NCI-H2107 treated with DMSO at 0.1 percent for 48 hours (cell line): Measurements from ENCODE around the gene SLC23A3.

Experiments used
- DNase-seq: peaks from one replicate; lab custom pipeline; 2025; ENCODE audit not compliant: unreplicated experiment; lab: John Stamatoyannopoulos, UW

SLC23A3 gene, protein sequence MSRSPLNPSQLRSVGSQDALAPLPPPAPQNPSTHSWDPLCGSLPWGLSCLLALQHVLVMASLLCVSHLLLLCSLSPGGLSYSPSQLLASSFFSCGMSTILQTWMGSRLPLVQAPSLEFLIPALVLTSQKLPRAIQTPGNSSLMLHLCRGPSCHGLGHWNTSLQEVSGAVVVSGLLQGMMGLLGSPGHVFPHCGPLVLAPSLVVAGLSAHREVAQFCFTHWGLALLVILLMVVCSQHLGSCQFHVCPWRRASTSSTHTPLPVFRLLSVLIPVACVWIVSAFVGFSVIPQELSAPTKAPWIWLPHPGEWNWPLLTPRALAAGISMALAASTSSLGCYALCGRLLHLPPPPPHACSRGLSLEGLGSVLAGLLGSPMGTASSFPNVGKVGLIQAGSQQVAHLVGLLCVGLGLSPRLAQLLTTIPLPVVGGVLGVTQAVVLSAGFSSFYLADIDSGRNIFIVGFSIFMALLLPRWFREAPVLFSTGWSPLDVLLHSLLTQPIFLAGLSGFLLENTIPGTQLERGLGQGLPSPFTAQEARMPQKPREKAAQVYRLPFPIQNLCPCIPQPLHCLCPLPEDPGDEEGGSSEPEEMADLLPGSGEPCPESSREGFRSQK

DNA sequence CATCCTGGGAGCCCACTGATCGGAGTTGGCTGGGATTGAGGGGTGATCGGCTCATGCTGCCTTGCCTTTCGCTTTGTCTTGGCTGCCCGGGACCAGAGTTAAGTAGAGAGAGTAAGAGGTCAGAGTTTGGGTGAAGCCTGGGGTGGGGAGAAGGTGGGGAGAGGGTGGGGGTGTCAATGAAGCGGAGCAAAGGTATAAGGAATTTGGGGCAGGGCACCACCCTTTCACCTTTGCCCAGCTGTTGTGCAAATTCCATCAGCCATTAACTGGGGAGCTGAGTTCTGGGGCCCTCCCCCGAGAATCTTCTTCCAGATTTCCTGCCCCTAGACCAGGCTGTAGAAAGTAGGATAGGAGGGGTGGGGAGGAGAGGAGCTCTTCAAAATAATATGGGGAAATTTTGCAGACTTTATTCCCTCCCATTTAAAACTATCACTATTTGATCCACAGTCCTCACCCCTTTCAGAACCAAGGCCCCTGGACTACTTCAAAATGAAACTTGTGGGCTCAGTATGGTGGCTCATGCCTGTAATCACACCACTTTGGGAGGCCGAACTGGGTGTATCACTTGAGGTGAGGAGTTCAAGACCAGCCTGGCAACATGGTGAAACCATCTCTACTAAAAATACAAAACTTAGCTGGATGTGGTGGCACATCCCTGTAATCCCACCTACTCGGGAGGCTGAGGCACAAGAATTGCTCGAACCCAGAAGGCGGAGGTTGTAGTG is at the start of gene SLC23A3:
TSS of gene SLC23A3 (minus strand) at position 100 of the 725 bp plus-strand sequence. CDS start at position 55, 45 bp downstream.
- no peak for DNase-seq

DNA sequence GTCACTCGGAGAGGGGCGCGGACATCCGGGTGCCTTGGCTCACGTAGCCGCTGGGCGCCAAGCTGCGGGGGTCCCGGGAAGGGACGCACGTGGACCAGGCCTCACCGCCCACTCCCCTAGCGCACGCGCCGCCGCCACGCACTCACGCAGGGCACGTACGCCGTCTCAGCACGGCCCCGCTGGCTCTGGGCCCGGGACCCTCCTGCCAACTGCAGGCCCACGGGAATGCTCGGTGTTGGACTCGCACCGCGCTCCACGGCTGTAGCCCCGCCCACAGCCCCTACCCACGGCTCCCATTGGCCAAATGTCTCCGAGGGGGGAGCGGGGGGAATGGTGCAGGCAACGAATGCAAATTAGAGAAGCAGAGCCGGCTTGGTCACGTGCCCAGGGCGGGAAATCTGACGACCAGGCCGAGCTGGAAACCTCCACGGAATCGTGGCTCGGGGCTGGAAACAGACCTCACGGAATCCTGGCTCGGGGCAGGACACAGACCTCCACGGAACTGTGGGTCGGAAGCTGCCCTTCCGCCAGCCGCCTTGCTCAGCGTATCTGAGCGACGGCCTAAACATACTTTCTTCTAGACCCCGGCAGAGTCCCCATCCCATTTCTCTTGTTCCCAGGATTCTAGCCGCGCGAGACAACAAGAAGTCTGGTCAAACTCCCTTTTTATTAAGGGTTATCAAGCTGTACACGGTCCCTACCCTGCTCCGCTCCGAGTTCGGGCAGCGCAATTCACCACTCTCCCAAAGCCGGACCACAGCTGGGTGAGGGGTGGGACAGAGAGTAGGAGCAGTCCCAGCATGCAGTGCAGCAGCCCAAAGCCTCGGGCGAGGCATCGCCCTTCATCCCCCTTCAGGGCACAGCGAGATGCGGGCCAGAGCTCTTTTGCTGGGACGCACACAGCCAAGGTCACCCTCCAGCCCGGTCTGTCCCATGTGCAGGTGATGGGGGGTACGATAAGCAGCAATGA is 49.2 kb upstream of the SLC23A3 start, which contains the start of gene ABCB6:
TSS of gene ABCB6 (minus strand) at position 227 of the 970 bp plus-strand sequence. CDS start 285 bp downstream, outside the sequence.
- DNase-seq: peak; percentile 42

DNA sequence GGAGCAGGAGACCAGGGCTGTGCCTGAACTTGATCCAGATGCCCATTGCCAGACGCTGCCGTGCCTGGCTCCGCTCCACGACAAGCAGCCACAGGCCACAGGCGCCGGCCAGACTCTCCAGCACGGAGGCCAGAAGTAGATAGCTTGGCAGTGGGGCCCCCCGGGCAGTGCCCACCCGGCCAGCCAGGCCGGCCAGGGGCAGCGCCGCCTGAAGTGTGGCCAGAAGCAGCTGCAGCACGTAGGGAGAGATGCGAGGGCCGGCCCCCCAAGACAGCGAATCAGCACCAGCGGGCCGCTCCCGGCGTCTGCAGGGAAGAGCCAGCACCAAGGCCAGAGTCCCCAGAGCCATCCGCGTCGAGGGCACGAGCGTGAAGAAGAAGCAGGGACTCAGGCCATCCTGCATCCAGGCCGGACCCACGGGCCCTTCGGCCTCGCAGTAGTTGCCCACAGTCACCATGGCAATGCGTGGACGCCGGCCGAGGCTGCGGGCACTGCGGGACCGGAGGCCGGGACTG is 48.4 kb upstream of the SLC23A3 start:
- no peak for DNase-seq

DNA sequence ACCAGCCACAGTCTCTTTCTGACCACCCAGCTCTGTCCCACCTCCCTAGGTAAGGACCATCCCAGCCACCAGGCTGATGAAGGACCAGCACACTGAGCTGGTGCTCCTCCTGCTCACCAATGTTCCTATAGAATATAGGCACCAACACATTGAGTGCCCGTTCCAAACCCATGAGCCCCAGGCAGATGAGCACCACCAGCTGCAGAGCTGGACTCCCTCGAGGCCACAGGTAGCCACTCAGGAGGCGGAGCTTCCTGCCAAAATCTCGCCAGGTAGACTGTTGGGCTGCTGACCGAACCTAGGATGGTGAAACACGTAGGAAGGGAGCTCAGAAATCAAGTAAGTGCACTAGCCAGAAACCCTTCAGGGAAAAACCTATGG is 46.7 kb upstream of the SLC23A3 start:
- DNase-seq: no peak

DNA sequence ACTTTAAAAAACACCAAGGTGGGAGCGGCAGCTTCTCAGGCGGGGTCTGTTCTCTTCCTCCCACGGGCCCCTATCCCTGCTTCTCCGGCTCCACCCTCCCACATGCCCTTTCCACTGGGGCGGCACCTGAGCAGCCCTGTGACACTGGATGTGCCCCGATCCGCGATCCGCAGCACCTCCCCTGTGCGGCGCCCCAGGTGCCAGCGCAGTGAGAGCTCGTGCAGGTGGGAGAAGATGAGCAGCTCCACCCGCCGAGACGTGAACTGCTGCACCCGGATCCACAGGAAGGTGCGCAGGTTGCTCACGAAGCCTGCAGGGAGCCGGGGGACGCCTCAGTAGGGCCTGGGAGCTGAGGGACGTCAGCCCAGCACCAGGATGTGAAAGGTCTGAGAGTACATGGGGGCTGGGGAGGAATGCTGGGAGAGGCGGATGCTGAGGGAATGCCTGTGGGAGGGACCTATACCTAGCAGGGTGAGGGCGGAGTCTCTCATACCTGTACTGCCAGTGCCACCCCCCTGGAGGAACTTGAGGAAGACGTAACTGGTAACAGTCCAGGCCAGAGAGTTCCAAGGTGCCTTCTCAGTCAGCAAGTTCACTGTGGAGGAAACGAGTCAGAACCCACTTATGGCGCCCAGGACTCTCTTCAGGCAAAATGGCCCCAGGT is 46.2 kb upstream of the SLC23A3 start:
- DNase-seq: no peak

DNA sequence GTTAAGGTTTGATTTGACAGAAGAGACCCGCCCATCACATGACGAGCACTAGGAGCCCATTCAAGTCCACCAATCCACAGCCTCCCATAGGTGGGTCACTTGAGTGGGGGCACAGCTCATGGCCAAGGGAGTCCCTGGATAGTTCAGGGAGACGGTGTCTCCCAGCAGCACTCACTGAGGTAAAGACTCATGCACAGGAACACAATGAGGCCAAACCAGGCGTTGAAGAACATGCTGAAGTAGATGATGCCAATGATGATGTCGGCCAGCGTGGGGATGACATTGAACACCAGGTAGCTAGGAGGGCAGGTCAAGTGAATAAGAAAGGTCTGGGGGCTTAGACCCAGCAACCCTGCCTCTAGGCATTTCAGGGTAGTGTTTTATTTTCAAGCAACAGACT is 45.0 kb upstream of the SLC23A3 start:
- DNase-seq: no peak

DNA sequence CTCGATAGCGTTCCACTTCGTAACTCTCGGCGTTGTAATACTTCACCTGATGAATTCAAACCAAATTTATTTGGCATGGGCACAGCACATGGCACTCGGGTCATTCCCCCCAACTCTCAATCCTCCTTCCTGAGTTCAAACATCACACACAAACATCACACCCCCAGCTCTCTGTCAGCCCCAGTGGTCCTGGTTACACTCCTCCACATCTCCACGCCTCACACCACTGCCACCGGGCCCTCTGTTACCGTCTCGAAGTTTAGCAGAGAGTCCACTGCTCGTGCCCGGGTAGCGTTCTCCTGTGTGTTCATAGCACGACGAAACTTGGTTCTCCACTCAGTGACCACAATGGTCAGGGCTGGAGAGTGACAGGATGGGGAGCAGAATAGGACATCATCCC is 44.3 kb upstream of the SLC23A3 start:
- DNase-seq: no peak

DNA sequence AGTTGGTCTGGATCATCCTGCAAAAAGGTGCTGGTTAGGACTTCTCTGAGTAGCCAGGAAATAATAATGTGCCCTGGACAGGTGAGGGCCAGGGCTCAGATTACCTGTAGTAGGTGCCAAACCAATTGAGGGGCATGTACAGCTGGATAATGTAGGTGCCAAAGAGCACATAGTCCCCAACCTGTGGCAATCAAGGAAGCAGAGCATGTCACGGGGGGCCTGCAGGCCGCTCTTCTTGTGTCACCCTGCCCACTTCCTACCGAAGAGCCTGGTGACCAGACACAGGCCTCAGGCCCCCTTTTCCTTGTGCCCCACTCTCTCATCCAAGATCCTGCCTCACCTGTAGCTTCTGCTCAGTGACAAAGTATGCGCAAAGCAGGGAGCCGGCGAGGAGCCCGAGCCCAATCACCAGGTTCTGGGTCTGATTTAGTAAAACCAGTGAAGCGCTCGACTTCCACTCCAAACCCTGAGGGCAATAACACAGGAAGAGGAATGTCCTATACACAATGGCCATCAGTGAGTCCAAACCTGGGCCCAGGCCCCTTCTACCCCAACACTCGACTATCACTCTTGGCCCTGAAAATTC is 43.8 kb upstream of the SLC23A3 start:
- no peak for DNase-seq

DNA sequence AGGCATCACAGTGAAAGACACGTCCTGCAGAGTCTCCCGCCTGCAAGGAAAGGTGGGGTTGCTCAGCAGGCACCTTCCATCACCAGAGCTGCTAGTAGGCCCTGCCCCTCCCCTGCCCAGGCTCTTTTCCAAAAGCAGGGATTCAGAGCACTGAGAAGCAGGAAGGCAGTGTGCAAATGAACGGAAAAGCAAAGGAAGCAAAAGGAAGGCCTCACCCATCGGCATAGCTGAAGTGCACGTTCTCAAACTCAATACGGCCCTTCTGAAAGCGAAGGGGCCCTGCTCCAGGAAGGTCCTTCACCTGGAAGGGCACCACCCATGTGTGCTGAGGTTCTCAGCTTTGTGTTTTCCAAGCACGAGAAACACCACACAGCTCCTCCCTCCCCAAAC is 43.2 kb upstream of the SLC23A3 start:
- DNase-seq: no peak

DNA sequence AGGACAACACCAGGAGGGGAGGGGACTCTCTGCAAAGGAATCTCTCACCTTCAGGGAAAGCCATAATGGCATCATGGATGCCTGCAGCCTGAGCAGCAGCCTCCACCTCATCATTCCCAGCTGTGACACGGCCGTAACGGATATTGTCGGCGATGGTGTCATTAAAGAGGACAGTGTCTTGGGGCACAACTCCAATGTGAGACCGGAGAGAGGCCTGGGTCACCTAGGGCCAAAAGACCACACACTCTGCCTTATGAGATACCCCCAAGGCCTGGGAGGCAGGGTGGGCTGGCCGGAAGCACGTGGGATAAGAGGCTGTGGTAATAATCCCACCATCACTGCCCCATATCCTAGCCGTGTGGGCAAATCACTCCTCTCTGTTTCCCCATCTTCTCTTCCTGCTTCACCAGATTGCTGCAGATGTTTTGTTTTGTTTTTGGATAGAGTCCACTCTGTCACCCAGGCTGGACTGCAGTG is 41.1 kb upstream of the SLC23A3 start:
- no peak for DNase-seq

DNA sequence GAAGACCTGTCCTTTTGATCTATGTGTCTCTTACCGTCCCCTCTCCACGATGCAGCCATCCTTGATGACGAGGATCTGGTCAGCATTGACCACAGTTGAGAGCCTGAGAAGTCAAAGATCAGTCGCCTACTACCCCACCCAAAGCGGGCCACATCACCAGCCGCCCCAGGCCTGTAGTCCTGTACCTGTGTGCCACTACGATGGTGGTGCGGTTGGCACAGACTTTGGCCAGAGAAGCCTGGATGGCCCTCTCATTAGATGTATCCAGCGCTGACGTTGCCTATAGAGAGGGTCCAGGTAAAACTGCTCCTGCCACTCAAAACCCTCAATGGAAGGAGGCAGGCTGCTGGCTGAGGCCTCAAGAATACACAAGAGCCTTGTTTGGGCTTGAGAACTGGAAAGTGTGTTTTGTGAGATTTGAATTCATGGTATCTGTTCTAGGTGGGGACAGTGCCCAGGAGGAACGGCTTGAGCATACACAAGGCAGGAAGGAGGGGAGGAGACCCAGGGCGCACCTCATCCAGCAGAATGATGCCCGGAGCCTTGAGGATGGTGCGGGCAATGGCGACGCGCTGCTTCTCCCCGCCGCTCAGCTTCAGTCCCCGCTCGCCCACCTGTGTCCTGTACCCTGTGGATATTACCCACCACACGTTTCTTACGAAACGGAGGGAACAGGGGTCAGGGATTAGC is 40.5 kb upstream of the SLC23A3 start:
- DNase-seq: no peak

DNA sequence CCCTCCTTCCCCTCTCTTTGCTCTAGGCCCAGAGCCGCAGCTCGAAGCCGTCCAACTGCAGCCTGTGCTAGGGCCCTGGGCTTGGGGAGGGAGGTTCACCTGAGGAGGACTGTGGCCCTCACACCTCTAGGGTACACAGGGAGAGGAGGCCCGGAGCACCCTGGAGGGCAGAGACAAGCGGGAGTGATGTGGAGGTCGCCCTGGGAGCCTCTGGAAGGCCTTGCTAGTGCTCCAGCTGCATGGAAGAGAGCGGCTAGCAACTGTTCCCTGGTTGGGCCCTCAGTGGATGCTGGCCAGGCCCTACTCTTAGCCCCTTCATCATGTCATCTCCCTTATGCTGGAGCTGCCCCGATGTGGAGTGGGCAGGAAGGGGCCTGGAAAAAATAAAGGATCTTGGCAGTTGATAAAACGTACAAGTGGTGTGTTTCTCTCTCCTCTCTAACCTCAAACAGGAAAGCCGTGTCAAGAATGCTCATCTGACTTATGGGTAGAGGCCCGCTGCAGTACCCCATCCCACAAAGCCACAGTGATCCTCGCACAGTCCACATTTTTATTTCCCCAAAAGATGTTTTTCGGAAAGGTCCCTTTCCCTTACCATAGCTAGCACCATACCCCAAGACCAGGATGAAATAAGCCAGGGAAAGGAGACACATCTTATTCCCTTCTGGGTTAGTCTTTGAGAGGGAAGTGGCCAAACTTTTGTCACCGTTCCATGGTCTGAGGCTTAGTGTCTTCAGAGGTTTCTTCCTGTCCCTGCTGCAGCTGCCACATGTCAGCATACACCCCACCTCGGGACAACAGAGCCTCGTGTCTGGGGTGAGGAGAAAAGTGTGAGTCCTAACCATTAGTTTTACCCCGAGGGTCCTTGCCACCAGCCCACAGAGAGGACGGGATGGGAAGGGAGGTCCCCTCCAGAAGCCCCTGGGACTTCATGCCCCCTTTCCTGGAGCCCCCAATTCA is 39.7 kb upstream of the SLC23A3 start:
- no peak for DNase-seq

DNA sequence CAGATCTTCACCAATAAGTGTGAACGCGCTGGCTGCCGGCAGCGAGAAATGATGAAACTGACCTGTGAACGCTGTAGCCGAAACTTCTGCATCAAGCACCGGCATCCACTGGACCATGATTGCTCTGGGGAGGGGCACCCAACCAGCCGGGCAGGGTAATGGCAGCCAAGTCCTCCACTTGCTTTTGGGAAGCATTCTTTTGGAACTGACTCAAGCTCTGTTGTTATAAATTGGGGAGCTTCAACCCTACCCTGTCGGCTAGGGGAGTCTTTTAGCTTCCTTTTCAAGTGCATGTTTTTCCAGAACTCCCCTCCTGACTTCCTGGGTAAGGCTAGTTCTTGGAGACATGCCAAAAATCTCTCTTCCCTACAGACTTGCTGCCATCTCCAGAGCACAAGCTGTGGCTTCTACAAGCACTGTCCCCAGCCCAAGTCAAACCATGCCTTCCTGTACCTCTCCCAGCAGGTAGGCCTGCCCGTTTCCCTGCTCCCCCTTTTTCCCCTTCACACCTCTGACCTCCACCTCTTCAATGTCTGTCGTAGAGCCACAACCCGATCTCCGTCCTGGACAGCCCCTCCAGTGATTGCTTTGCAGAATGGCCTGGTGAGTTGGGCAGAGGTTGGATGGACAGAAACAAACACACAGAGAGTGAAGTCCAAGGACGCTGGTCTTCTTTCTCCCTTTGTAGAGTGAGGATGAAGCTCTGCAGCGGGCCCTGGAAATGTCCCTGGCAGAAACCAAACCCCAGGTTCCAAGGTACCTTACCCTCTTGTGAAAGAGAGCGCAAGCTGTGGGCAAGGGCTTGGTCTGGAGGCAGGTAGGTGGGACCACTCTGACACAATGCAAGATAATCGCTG is 38.3 kb upstream of the SLC23A3 start:
- no peak for DNase-seq

DNA sequence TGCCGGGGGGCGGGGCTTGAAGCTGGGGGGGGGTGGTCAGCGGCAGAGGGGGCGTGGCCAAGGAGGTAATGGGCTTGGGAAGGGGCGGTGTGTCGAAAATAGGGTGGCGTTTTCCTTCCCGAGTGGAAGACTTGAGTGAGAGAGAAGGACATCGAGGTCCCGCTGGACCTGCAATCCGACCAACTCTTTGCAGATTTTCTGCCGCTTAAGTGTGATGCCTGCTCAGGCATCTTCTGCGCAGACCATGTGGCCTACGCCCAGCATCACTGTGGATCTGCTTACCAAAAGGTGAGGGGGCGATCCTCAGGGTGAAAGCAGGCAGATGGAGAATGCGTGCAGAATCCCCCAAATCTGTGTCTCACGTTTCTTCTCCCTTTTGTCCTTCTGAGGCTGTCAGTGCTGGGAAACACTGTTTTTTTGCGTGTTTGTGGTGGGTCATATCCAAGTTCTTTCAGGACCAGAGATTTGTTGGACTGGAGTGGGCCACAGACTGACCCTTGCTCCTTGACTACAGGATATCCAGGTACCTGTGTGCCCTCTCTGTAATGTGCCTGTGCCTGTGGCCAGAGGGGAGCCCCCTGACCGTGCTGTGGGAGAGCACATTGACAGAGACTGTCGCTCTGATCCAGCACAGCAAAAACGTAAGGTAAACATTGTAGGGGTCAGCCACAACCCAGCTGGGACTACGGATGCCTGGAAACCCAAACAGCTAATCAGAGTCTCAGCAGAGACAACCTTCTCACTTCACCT is 37.5 kb upstream of the SLC23A3 start:
- DNase-seq: no peak

DNA sequence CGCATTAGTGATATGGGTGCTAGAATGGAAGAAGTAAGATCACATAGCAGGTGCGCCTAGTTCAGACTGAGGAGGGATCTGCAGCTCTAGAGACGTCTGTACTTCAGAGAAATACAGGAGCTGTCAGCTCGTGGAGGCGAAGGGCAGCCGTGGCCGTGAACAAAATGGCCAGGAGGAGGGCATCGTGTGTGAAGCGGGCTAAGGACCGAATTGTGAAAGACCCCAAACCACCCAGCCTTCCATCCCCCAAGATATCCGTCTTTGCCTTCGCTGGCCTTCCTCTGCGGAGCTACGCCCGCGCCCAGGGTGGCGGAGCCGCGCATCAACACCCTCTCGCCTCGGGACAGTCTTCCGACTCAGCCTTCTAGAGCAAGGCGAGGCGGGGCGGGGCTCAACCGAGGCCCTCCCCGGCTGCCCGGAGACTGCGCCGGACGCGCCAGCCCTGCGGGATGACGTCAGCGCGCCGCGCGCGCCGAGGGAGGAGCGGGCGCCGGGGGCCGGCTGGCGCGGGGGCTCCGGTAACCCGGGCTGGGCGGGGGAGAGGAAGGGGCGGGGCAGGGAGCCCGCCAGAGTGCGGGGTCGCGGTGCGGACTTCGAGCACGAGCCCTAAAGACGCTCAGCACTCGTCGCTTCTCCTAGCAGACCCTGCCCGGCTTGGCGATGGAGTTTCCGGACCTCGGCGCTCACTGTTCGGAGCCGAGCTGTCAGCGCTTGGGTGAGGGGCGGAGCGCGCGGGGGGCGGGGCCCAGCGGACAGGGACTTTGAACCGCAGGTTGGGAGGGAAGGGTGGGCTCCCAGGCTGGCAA is 36.7 kb upstream of the SLC23A3 start, which contains the start of gene ZFAND2B:
TSS of gene ZFAND2B (plus strand) at position 455 of the 806 bp plus-strand sequence. CDS start at position 661, 206 bp downstream.
- DNase-seq: peak; percentile 62
